MCF 10A (cell line): ENCODE measurements around the gene SDK2. TPM values are rescaled to one million over a fixed set of nuclear protein-coding genes. Genes with fewer than 3 reads are reported as not detected.
A peak's percentile ranks its signal among the peaks of the same experiment; 100 is the strongest.

ENCODE experiments used
- BruUV-seq: library from RNA; stranded (reverse); fragments of 400-500 nt; replicated peaks from 2 replicates; lab custom pipeline; 2021; lab: Mats Ljungman, UMichigan
- CTCF ChIA-PET: fragments of 300-600 bp; sonication (Branson Sonifier 250); formaldehyde crosslinking; extraction: SDS; loops from one replicate; lab custom pipeline; 2021; ENCODE audit warnings: antibody characterized with exemption, inconsistent platforms; lab: Yijun Ruan, JAX
- POLR2A ChIA-PET: fragments of 300-600, 350-650 bp; sonication (Branson Sonifier 250); formaldehyde crosslinking; extraction: SDS; loops from one replicate; lab custom pipeline; 2020; ENCODE audit warnings: antibody characterized with exemption, inconsistent platforms; lab: Yijun Ruan, JAX
- DNase-seq: peaks from one replicate; pipeline ENCODE4 v3.0.0-alpha.2; 2018; ENCODE audit not compliant: unreplicated experiment
- H3K27ac Mint-ChIP-seq: one replicate; pipeline ENCODE4 v1.8.0; 2022; ENCODE audit warnings: mild to moderate bottlenecking, low read depth, mixed read lengths; ENCODE audit not compliant: unreplicated experiment
- H3K27me3 Mint-ChIP-seq: one replicate; pipeline ENCODE4 v1.8.0; 2022; ENCODE audit warnings: mixed read lengths; ENCODE audit not compliant: insufficient read depth, unreplicated experiment
- H3K36me3 Mint-ChIP-seq: one replicate; pipeline ENCODE4 v1.8.0; 2022; ENCODE audit warnings: mild to moderate bottlenecking, moderate library complexity, mixed read lengths; ENCODE audit not compliant: insufficient read depth, unreplicated experiment
- H3K4me1 Mint-ChIP-seq: one replicate; pipeline ENCODE4 v1.8.0; 2022; ENCODE audit warnings: mixed read lengths; ENCODE audit not compliant: insufficient read depth, unreplicated experiment
- H3K4me3 Mint-ChIP-seq: one replicate; pipeline ENCODE4 v1.8.0; 2022; ENCODE audit warnings: mild to moderate bottlenecking, moderate library complexity, mixed read lengths; ENCODE audit not compliant: unreplicated experiment
- H3K9me3 Mint-ChIP-seq: one replicate; pipeline ENCODE4 v1.8.0; 2022; ENCODE audit warnings: mixed read lengths; ENCODE audit not compliant: unreplicated experiment
- intact Hi-C: fragments of 100-400 bp; cut with micrococcal nuclease; formaldehyde crosslinking; loops from 2 replicates; pipeline ENCODE4 v1.14.1; 2022
- total RNA-seq: library from RNA; stranded (reverse); gene quantifications from 2 replicates; pipeline ENCODE4 v1.2.3, GENCODE V29; 2022
- TF ChIP-seq, protein P1 (sequence below): fragments of 200-600 bp; IDR thresholded peaks from one replicate; pipeline ENCODE4 v1.8.0; 2022; ENCODE audit warnings: antibody characterized with exemption, mild to moderate bottlenecking; ENCODE audit not compliant: unreplicated experiment

Gene SDK2
- total RNA-seq, 1 experiment from 2014 or later, result not detected

GRCh38 chr17:73623818-73624217 lies 20.4 kb downstream of the SDK2 start:
- TF ChIP-seq, protein P1, sequence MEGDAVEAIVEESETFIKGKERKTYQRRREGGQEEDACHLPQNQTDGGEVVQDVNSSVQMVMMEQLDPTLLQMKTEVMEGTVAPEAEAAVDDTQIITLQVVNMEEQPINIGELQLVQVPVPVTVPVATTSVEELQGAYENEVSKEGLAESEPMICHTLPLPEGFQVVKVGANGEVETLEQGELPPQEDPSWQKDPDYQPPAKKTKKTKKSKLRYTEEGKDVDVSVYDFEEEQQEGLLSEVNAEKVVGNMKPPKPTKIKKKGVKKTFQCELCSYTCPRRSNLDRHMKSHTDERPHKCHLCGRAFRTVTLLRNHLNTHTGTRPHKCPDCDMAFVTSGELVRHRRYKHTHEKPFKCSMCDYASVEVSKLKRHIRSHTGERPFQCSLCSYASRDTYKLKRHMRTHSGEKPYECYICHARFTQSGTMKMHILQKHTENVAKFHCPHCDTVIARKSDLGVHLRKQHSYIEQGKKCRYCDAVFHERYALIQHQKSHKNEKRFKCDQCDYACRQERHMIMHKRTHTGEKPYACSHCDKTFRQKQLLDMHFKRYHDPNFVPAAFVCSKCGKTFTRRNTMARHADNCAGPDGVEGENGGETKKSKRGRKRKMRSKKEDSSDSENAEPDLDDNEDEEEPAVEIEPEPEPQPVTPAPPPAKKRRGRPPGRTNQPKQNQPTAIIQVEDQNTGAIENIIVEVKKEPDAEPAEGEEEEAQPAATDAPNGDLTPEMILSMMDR, result no peak
- Mint-ChIP-seq H3K4me1 (peaks cover 6% of the 10 kb centered on the region), H3K27me3 (peaks cover 11% of the 10 kb centered on the region), H3K9me3 (peaks cover 7% of the 10 kb centered on the region), H3K4me3 (no peak overlapping the region), H3K27ac (no peak overlapping the region), H3K36me3 (no peaks in the 10 kb centered on the region)
- intact Hi-C loops, result no loop called here
- BruUV-seq, result no TSS peak
- no peak for DNase-seq
- POLR2A ChIA-PET, result no interaction called here
- CTCF ChIA-PET, result no interaction called here

GRCh38 chr17:73623247-73623646 lies 21.0 kb downstream of the SDK2 start:
- no peaks in the 10 kb centered on the region for H3K36me3 Mint-ChIP-seq
- intact Hi-C loops, result no loop called here
- no peak overlapping the region for H3K4me3 Mint-ChIP-seq
- no peak overlapping the region for H3K27ac Mint-ChIP-seq
- TF ChIP-seq, protein P1, result no peak
- BruUV-seq, result no TSS peak
- POLR2A ChIA-PET, result interaction anchor here (0.6 kb wide), 1 partner anchor 17 kb away, joined by 3 read pairs; no protein-coding TSS in a partner anchor
- peaks cover 7% of the 10 kb centered on the region for H3K9me3 Mint-ChIP-seq
- H3K27me3 Mint-ChIP-seq, result peaks cover 14% of the 10 kb centered on the region
- CTCF ChIA-PET, result no interaction called here
- H3K4me1 Mint-ChIP-seq, result peaks cover 6% of the 10 kb centered on the region
- no peak for DNase-seq

GRCh38 chr17:73622381-73622780 lies 21.9 kb downstream of the SDK2 start:
- intact Hi-C loops, result no loop called here
- BruUV-seq, result no TSS peak
- peaks cover 14% of the 10 kb centered on the region for H3K27me3 Mint-ChIP-seq
- peak overlapping the region; percentile 31 for H3K27ac Mint-ChIP-seq
- H3K4me3 Mint-ChIP-seq, result no peak overlapping the region
- CTCF ChIA-PET, result interaction anchor here (0.6 kb wide), 1 partner anchor 1065 kb away, joined by 5 read pairs; no protein-coding TSS in a partner anchor
- TF ChIP-seq, protein P1, result no peak
- no peak for DNase-seq
- POLR2A ChIA-PET, result interaction anchor here (0.6 kb wide), 1 partner anchor 18 kb away, joined by 3 read pairs; no protein-coding TSS in a partner anchor
- H3K36me3 Mint-ChIP-seq, result no peaks in the 10 kb centered on the region
- peaks cover 6% of the 10 kb centered on the region for H3K4me1 Mint-ChIP-seq
- H3K9me3 Mint-ChIP-seq, result peaks cover 7% of the 10 kb centered on the region

- BruUV-seq, result no TSS peak
- ChIA-PET POLR2A (no interaction called here), CTCF (no interaction called here)
- Mint-ChIP-seq H3K4me3 (no peak overlapping the region), H3K36me3 (no peaks in the 10 kb centered on the region), H3K9me3 (peaks cover 7% of the 10 kb centered on the region), H3K27ac (peak overlapping the region; percentile 31), H3K27me3 (peaks cover 14% of the 10 kb centered on the region), H3K4me1 (peaks cover 6% of the 10 kb centered on the region)
- TF ChIP-seq, protein P1, result no peak
- DNase-seq, result no peak
- intact Hi-C loops, result no loop called here
Observed at GRCh38 chr17:73621685-73622084, 22.6 kb downstream of the SDK2 start.
